ENCODE measurements around the gene IL1RAPL1.

DNA sequence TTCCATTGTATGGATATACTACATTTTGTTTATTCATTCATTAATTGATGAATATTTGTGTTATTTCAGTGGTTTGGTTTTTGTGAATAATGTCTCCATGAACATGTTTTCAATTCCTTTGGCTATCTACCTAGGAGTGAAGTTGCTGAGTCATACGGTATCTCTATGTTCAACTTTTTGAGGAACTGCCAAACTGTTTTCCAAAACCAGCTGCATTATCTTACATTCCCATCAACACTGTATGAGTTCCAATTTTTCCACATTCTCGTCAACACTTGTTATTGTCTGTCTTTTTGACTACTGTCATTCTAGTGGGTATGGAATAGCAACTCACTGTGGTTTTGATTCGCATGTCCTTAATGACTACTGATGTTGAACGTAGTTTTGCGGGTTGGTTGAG, 1239.5 kb downstream of the IL1RAPL1 start:
- TF ChIP-seq YY1 (IDR thresholded peaks at IDR 0.05; ENCODE audit: insufficient read depth, insufficient read length) = no peak
- no peak for TF ChIP-seq SUZ12 (IDR thresholded peaks at IDR 0.05; ENCODE audit: extremely low read depth, insufficient read depth, insufficient read length)
- no peak for TF ChIP-seq ZNF274 (IDR thresholded peaks at IDR 0.05; ENCODE audit: low read depth, low read length)

All from NT2/D1 (cell line).